H1 (cell line): ENCODE measurements around the gene MBNL2. TPM values are rescaled to one million over a fixed set of nuclear protein-coding genes. Genes with fewer than 3 reads are reported as not detected.

Source experiments
- CTCF ChIA-PET: fragments of 300-600 bp; sonication (Branson Sonifier 250); formaldehyde crosslinking; loops from one replicate; lab custom pipeline; 2021; ENCODE audit not compliant: partially characterized antibody; lab: Charles Lee
- POLR2A ChIA-PET: fragments of 300-600 bp; sonication (Branson Sonifier 250); formaldehyde crosslinking; loops from one replicate; lab custom pipeline; 2021; ENCODE audit warnings: inconsistent platforms; ENCODE audit not compliant: partially characterized antibody; lab: Charles Lee
- DNase-seq, 2 experiments: peaks; one replicate each; pipeline versions ENCODE4 v3.0.0 to v3.0.0-alpha.2; 2010 to 2022; ENCODE audit warnings: low spot score in 2 of 2, low read depth in 1 of 2, mixed read lengths in 1 of 2
- FAIRE-seq: peaks from 2 replicates; lab custom pipeline; 2011; peaks lifted over from hg19 to GRCh38; lab: Jason Lieb, UNC
- H2AFZ ChIP-seq: 2 replicates; pipeline ENCODE4 v1.8.1; 2012; ENCODE audit warnings: low read length, inconsistent platforms
- H2AK5ac ChIP-seq: 2 replicates; pipeline ENCODE4 v1.6.1; 2013; ENCODE audit warnings: low read depth, low read length
- H2BK120ac ChIP-seq: replicated peaks from 2 replicates; pipeline ENCODE3; 2013; ENCODE audit warnings: low read depth, low read length, inconsistent platforms
- H2BK12ac ChIP-seq: 2 replicates; pipeline ENCODE4 v1.6.1; 2013; ENCODE audit warnings: low read depth, low read length
- H2BK15ac ChIP-seq: 2 replicates; pipeline ENCODE4 v1.6.1; 2013; ENCODE audit warnings: low read length
- H2BK20ac ChIP-seq: 2 replicates; pipeline ENCODE4 v1.6.1; 2013; ENCODE audit warnings: low read length
- H2BK5ac ChIP-seq: 2 replicates; pipeline ENCODE4 v1.6.1; 2013; ENCODE audit warnings: low read depth, low read length
- H3K14ac ChIP-seq: 2 replicates; pipeline ENCODE4 v1.6.1; 2013; ENCODE audit warnings: inconsistent platforms; ENCODE audit not compliant: insufficient read length
- H3K18ac ChIP-seq: 2 replicates; pipeline ENCODE4 v1.6.1; 2013; ENCODE audit warnings: low read length; ENCODE audit errors: extremely low read depth
- H3K23ac ChIP-seq: 2 replicates; pipeline ENCODE4 v1.6.1; 2013; ENCODE audit warnings: inconsistent platforms; ENCODE audit not compliant: insufficient read length
- H3K23me2 ChIP-seq: 2 replicates; pipeline ENCODE4 v1.6.1; 2013; ENCODE audit warnings: low read depth, low read length
- H3K27ac ChIP-seq: 2 replicates; pipeline ENCODE4 v1.6.1; 2011; ENCODE audit warnings: low read depth, low read length, inconsistent platforms
- H3K27me3 ChIP-seq, 4 experiments: replicated peaks in 1 of 4; 1 replicate in 1 of 4; 2 replicates in 3 of 4; pipeline versions ENCODE4 v1.6.1 to v1.8.1; 2011 to 2013; ENCODE audit warnings: low read length in 3 of 4, mild to moderate bottlenecking in 3 of 4, inconsistent platforms in 2 of 4, mixed read lengths in 2 of 4, moderate library complexity in 1 of 4; ENCODE audit not compliant: control insufficient read depth in 3 of 4, insufficient read depth in 3 of 4; ENCODE audit errors: extremely low read depth in 1 of 4
- H3K36me3 ChIP-seq, 4 experiments: 2 replicates each; pipeline versions ENCODE4 v1.6.1 to v1.8.1; 2011 to 2013; ENCODE audit warnings: mild to moderate bottlenecking in 4 of 4, low read length in 3 of 4, moderate library complexity in 2 of 4, control low read depth in 1 of 4, inconsistent platforms in 1 of 4; ENCODE audit not compliant: insufficient read depth in 4 of 4, control insufficient read depth in 2 of 4
- H3K4ac ChIP-seq: replicated peaks from 2 replicates; pipeline ENCODE3; 2013; ENCODE audit warnings: low read length, low read depth, mixed read lengths, inconsistent platforms; ENCODE audit not compliant: insufficient read length
- H3K4me1 ChIP-seq, 4 experiments: replicated peaks in 1 of 4; 1 replicate in 1 of 4; 2 replicates in 3 of 4; pipeline versions ENCODE4 v1.6.1 to v1.8.1; 2011 to 2013; ENCODE audit warnings: low read length in 3 of 4, inconsistent platforms in 2 of 4, mixed read lengths in 1 of 4; ENCODE audit not compliant: insufficient read depth in 4 of 4, control insufficient read depth in 3 of 4
- H3K4me2 ChIP-seq, 2 experiments: 2 replicates each; pipeline versions ENCODE4 v1.6.1 to v1.8.1; 2011 to 2013; ENCODE audit warnings: low read depth in 2 of 2, low read length in 2 of 2, control low read depth in 1 of 2, inconsistent platforms in 1 of 2, mild to moderate bottlenecking in 1 of 2; ENCODE audit not compliant: insufficient read depth in 1 of 2
- H3K4me3 ChIP-seq, 4 experiments: fragments of 200-600, 300-600 bp in 1 of 4; sonication (generic), shearing (Covaris generic), sonication (Bioruptor Twin) in 1 of 4; 2 replicates each; pipeline versions ENCODE4 v1.5.1 to v1.8.1; 2011 to 2016; ENCODE audit warnings: low read length in 4 of 4, low read depth in 3 of 4, control low read depth in 2 of 4, inconsistent platforms in 2 of 4, mild to moderate bottlenecking in 2 of 4, mixed read lengths in 1 of 4, moderate library complexity in 1 of 4; ENCODE audit not compliant: insufficient read depth in 2 of 4; ENCODE audit errors: extremely low read depth in 1 of 4
- H3K56ac ChIP-seq: replicated peaks from 2 replicates; pipeline ENCODE3; 2013; ENCODE audit warnings: low read depth, mild to moderate bottlenecking, mixed read lengths, low read length, inconsistent platforms; ENCODE audit not compliant: insufficient read length
- H3K79me1 ChIP-seq: 2 replicates; pipeline ENCODE4 v1.6.1; 2013; ENCODE audit warnings: low read depth, low read length, control low read depth
- H3K79me2 ChIP-seq, 2 experiments: 2 replicates each; pipeline versions ENCODE4 v1.6.1 to v1.8.1; 2012 to 2013; ENCODE audit warnings: low read length in 2 of 2, mild to moderate bottlenecking in 2 of 2, inconsistent platforms in 1 of 2; ENCODE audit not compliant: insufficient read depth in 2 of 2, control insufficient read depth in 1 of 2
- H3K9ac ChIP-seq, 4 experiments: replicated peaks in 1 of 4; 1 replicate in 1 of 4; 2 replicates in 3 of 4; pipeline versions ENCODE4 v1.6.1 to v1.8.1; 2011 to 2013; ENCODE audit warnings: low read depth in 3 of 4, low read length in 3 of 4, control low read depth in 2 of 4, mild to moderate bottlenecking in 2 of 4, moderate library complexity in 2 of 4, inconsistent platforms in 1 of 4; ENCODE audit errors: extremely low read depth in 1 of 4
- H3K9me3 ChIP-seq, 2 experiments: 2 replicates each; pipeline versions ENCODE4 v1.6.1 to v1.8.1; 2012 to 2013; ENCODE audit warnings: mild to moderate bottlenecking in 2 of 2, moderate library complexity in 2 of 2, control low read depth in 1 of 2, inconsistent platforms in 1 of 2, low read depth in 1 of 2, low read length in 1 of 2, mixed read lengths in 1 of 2; ENCODE audit not compliant: insufficient read depth in 2 of 2
- H4K20me1 ChIP-seq, 2 experiments: replicated peaks in 1 of 2; 2 replicates each; pipeline versions ENCODE3 to v1.8.1; 2011 to 2013; ENCODE audit warnings: inconsistent platforms in 2 of 2, low read length in 2 of 2, mild to moderate bottlenecking in 1 of 2; ENCODE audit not compliant: insufficient read depth in 2 of 2, control insufficient read depth in 1 of 2
- H4K5ac ChIP-seq: 2 replicates; pipeline ENCODE4 v1.6.1; 2013; ENCODE audit warnings: low read length, low read depth, mixed read lengths, inconsistent platforms; ENCODE audit not compliant: insufficient read length
- H4K8ac ChIP-seq: 2 replicates; pipeline ENCODE4 v1.8.0; 2013; ENCODE audit warnings: mild to moderate bottlenecking, moderate library complexity, low read length, inconsistent platforms; ENCODE audit not compliant: insufficient read depth; ENCODE audit errors: extremely low read depth
- H4K91ac ChIP-seq: replicated peaks from 2 replicates; pipeline ENCODE3; 2013; ENCODE audit warnings: low read length, mixed read lengths, inconsistent platforms; ENCODE audit not compliant: insufficient read length
- BCL11A ChIP-seq, 2 experiments: IDR thresholded peaks; one replicate each; pipeline ENCODE4 v1.6.1; 2011; ENCODE audit warnings: low read depth in 2 of 2, low read length in 2 of 2, mild to moderate bottlenecking in 2 of 2
- EP300 ChIP-seq, 2 experiments: IDR thresholded peaks; 1 replicate in 1 of 2; 2 replicates in 1 of 2; pipeline ENCODE4 v1.6.1; 2011 to 2012; ENCODE audit warnings: low read depth in 2 of 2, low read length in 2 of 2, mild to moderate bottlenecking in 2 of 2, borderline replicate concordance in 1 of 2, inconsistent platforms in 1 of 2, moderate library complexity in 1 of 2
- GTF2F1 ChIP-seq: IDR thresholded peaks from 2 replicates; pipeline ENCODE4 v1.6.1; 2012; ENCODE audit warnings: low read depth, low read length, improper control_type of control experiment, borderline replicate concordance
- KDM1A ChIP-seq: fragments of 200-600, 300-600 bp; sonication (generic); IDR thresholded peaks from 2 replicates; pipeline ENCODE4 v1.7.1; 2016; ENCODE audit warnings: mild to moderate bottlenecking, low read length, borderline replicate concordance
- POLR2A ChIP-seq, 2 experiments: IDR thresholded peaks; 1 replicate in 1 of 2; 2 replicates in 1 of 2; pipeline ENCODE4 v1.6.1; 2011; ENCODE audit warnings: low read depth in 2 of 2, low read length in 2 of 2, mild to moderate bottlenecking in 2 of 2; ENCODE audit errors: control extremely low read depth in 1 of 2
- POU5F1 ChIP-seq: IDR thresholded peaks from 2 replicates; pipeline ENCODE4 v1.6.1; 2011; ENCODE audit warnings: low read depth, mild to moderate bottlenecking, low read length, moderate library complexity
- RAD21 ChIP-seq, 2 experiments: IDR thresholded peaks in 1 of 2; conservative IDR thresholded peaks in 1 of 2; 2 replicates each; pipeline ENCODE4 v1.6.1; 2011; ENCODE audit warnings: low read depth in 2 of 2, low read length in 2 of 2, improper control_type of control experiment in 1 of 2, inconsistent platforms in 1 of 2, mild to moderate bottlenecking in 1 of 2, moderate library complexity in 1 of 2
- SAP30 ChIP-seq: fragments of 300-600 bp; sonication (generic); IDR thresholded peaks from 2 replicates; pipeline ENCODE4 v1.7.1; 2012; ENCODE audit warnings: low read length, moderate library complexity, mild to moderate bottlenecking, inconsistent platforms; ENCODE audit not compliant: insufficient read depth, insufficient replicate concordance
- SIRT6 ChIP-seq: IDR thresholded peaks from one replicate; pipeline ENCODE4 v1.7.1; 2012; ENCODE audit warnings: low read length, inconsistent platforms
- SP2 ChIP-seq: IDR thresholded peaks from 2 replicates; pipeline ENCODE4 v1.6.1; 2012; ENCODE audit warnings: mild to moderate bottlenecking, low read length, inconsistent platforms
- YY1 ChIP-seq: IDR thresholded peaks from 2 replicates; pipeline ENCODE4 v1.6.1; 2011; ENCODE audit warnings: low read depth, mild to moderate bottlenecking, low read length
- WGBS, 2 experiments: shearing (Covaris generic) in 1 of 2; methylation state at CpG; one replicate each; pipeline versions ENCODE4 v1.1.6 to v1.1.7; 2013 to 2015; ENCODE audit warnings: low lambda C conversion rate in 2 of 2, mixed read lengths in 2 of 2, inconsistent platforms in 1 of 2, low coverage in 1 of 2, missing lambda C conversion rate in 1 of 2; ENCODE audit not compliant: insufficient replicate concordance in 2 of 2, insufficient coverage in 1 of 2, insufficient read length in 1 of 2; ENCODE audit errors: extremely low coverage in 1 of 2, missing lambda C conversion rate in 1 of 2; 5-methylcytosine and 5-hydroxymethylcytosine counted together
- polyA plus RNA-seq, 7 experiments: library from polyadenylated mRNA; depleted of rRNA in 3 of 7; stranded (reverse) in 5 of 7; unstranded in 2 of 7; fragments of >200 nt in 5 of 7; fragments of 200-250 nt in 2 of 7; gene quantifications; 1 replicate in 5 of 7; 2 replicates in 1 of 7; 4 replicates in 1 of 7; pipeline versions ENCODE4 v1.2.1 to v1.2.3, GENCODE V29; 2011 to 2013; ENCODE audit warnings: missing spikeins in 2 of 7, mixed read lengths in 2 of 7
- total RNA-seq: library from RNA; stranded (reverse); fragmentation: NEBNext Ultra II Directional; extraction: Animal tissue kit (Norgen Biotek cat#: 25700); gene quantifications from 2 replicates; pipeline ENCODE4 v1.2.1, GENCODE V29; 2021
- TF ChIP-seq, protein P1 (sequence below), 3 experiments: IDR thresholded peaks; 1 replicate in 2 of 3; 2 replicates in 1 of 3; pipeline versions ENCODE4 v1.5.1 to v1.6.1; 2011; ENCODE audit warnings: low read length in 3 of 3, mild to moderate bottlenecking in 3 of 3, inconsistent platforms in 2 of 3, low read depth in 1 of 3, moderate library complexity in 1 of 3; ENCODE audit not compliant: insufficient read depth in 1 of 3; ENCODE audit errors: control extremely low read depth in 1 of 3

MBNL2 gene
- total and polyA plus RNA-seq, 2 of the 8 experiments (the other 6 are each of a cell fraction or from before 2014, with no cell fraction given) = 1.0 to 2.6 TPM

DNA sequence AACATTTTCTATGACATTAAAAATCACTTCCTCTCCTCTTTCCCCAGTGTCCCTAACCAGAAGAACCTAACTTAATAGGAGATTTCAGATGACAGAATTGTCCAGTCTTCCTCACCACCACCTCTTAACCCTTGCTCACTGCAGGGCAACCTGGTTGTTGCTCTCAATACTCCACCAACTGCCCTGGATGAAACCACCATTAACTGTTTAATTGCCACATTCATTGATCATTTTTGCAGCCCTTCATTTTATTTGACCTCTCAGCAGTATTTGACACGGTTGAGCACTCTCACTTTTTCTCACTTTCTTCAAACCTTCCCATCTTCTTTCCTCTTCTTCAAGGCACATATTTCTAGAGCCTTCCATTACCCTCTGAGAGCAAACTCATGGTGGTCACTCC is 84.0 kb downstream of the MBNL2 start:
- Histone ChIP-seq H3K9ac (no peak overlapping the region), H2BK12ac (no peak overlapping the region), H2BK20ac (no peak overlapping the region), H4K8ac (no peak overlapping the region), H3K79me1 (no peaks in the 10 kb centered on the region), H3K36me3 (no peaks in the 10 kb centered on the region), H4K20me1 (no peaks in the 10 kb centered on the region), H3K9me3 (no peaks in the 10 kb centered on the region), H3K56ac (no peak overlapping the region), H2BK120ac (no peak overlapping the region), H3K4me3 (no peak overlapping the region), H2BK5ac (no peak overlapping the region), H2AFZ (no peak overlapping the region), H3K4me1 (peaks cover 0 to 6% (median 1%) of the 10 kb centered on the region in 4 experiments; a peak in 3 of 7 replicates), H3K4me2 (no peak overlapping the region), H3K18ac (no peak overlapping the region), H3K14ac (no peak overlapping the region), H3K23me2 (no peaks in the 10 kb centered on the region), H2BK15ac (no peak overlapping the region), H3K4ac (no peak overlapping the region), H2AK5ac (no peak overlapping the region), H3K79me2 (no peaks in the 10 kb centered on the region), H3K27me3 (no peaks in the 10 kb centered on the region), H4K91ac (no peak overlapping the region), H3K27ac (no peak overlapping the region), H3K23ac (no peak overlapping the region), H4K5ac (no peak overlapping the region)
- 94% methylated on average over 1 of the region's 1 CpG; no CpG with 5 or more reads in 1 of the 2 experiments for WGBS, 2 experiments
- FAIRE-seq = no peak
- no peak for DNase-seq
- ChIA-PET CTCF (interaction anchor here (1.0 kb wide), 1 partner anchor 9 kb away, joined by 4 read pairs; no protein-coding TSS in a partner anchor), POLR2A (no interaction called here)
- TF ChIP-seq GTF2F1 = no peak
- TF ChIP-seq EP300 (IDR thresholded peaks at IDR 0.05; ENCODE audit: borderline replicate concordance in 1 of 2, low read depth in 2 of 2, low read length in 2 of 2) = no peak
- TF ChIP-seq, protein P1, sequence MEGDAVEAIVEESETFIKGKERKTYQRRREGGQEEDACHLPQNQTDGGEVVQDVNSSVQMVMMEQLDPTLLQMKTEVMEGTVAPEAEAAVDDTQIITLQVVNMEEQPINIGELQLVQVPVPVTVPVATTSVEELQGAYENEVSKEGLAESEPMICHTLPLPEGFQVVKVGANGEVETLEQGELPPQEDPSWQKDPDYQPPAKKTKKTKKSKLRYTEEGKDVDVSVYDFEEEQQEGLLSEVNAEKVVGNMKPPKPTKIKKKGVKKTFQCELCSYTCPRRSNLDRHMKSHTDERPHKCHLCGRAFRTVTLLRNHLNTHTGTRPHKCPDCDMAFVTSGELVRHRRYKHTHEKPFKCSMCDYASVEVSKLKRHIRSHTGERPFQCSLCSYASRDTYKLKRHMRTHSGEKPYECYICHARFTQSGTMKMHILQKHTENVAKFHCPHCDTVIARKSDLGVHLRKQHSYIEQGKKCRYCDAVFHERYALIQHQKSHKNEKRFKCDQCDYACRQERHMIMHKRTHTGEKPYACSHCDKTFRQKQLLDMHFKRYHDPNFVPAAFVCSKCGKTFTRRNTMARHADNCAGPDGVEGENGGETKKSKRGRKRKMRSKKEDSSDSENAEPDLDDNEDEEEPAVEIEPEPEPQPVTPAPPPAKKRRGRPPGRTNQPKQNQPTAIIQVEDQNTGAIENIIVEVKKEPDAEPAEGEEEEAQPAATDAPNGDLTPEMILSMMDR (IDR thresholded peaks at IDR 0.05; ENCODE audit: control extremely low read depth in 1 of 3, insufficient read depth in 1 of 3, low read depth in 1 of 3, low read length in 3 of 3) = no peak
- no peak for TF ChIP-seq SIRT6
- TF ChIP-seq BCL11A (IDR thresholded peaks at IDR 0.05; ENCODE audit: low read depth in 2 of 2, low read length in 2 of 2) = no peak
- TF ChIP-seq KDM1A = no peak
- TF ChIP-seq SAP30 = no peak
- no peak for TF ChIP-seq RAD21 (IDR thresholded peaks at IDR 0.05 in 1 of 2, conservative IDR thresholded peaks at IDR 0.05 in 1 of 2; ENCODE audit: low read depth in 2 of 2, low read length in 2 of 2)
- TF ChIP-seq SP2 = no peak
- TF ChIP-seq POLR2A (IDR thresholded peaks at IDR 0.05; ENCODE audit: control extremely low read depth in 1 of 2, low read depth in 2 of 2, low read length in 2 of 2) = no peak
- no peak for TF ChIP-seq POU5F1
- TF ChIP-seq YY1 = no peak
